HepG2 (cell line): ENCODE measurements around the gene EGFR. TPM values are rescaled to one million over a fixed set of nuclear protein-coding genes. Genes with fewer than 3 reads are reported as not detected.

Experiments used
- ATAC-seq: fragments of 200-7000 bp; cut with Tn5 transposase; 3 replicates; pipeline ENCODE4 v1.9.1; 2020; ENCODE audit warnings: mild to moderate bottlenecking, moderate library complexity
- BruUV-seq: library from RNA; stranded (reverse); fragments of 400-500 nt; replicated peaks from 2 replicates; lab custom pipeline; 2021; lab: Mats Ljungman, UMichigan
- CTCF ChIA-PET: fragments of 300-600 bp; formaldehyde crosslinking; extraction: SDS; loops from one replicate; lab custom pipeline; 2021; ENCODE audit warnings: low total read pairs, inconsistent platforms, low intra/inter-chr PET ratio; lab: Yijun Ruan, JAX
- POLR2A ChIA-PET: fragments of 350-600 bp; sonication (Branson Sonifier 250); formaldehyde crosslinking; loops from one replicate; lab custom pipeline; 2020; ENCODE audit warnings: antibody characterized with exemption, inconsistent platforms; lab: Yijun Ruan, JAX
- DNase-seq: peaks from one replicate; pipeline ENCODE4 v3.0.0-alpha.2; 2015; ENCODE audit warnings: low spot score
- FAIRE-seq: peaks from 3 replicates; lab custom pipeline; 2011; peaks lifted over from hg19 to GRCh38; lab: Jason Lieb, UNC
- H2AFZ ChIP-seq: one replicate; pipeline ENCODE4 v1.6.1; 2011; ENCODE audit warnings: low read length, inconsistent platforms
- H3K27ac ChIP-seq: fragments of 300-600 bp; 3 replicates; pipeline ENCODE4 v1.8.0; 2011; ENCODE audit warnings: mixed run types, mild to moderate bottlenecking, mixed read lengths, low read length, inconsistent platforms; ENCODE audit not compliant: insufficient read depth; ENCODE audit errors: extremely low read length
- H3K27me3 ChIP-seq, 2 experiments: fragments of 200-600 bp in 1 of 2; 2 replicates in 1 of 2; 3 replicates in 1 of 2; pipeline versions ENCODE4 v1.6.0 to v1.8.0; 2011; ENCODE audit warnings: low read length in 2 of 2, mild to moderate bottlenecking in 2 of 2, moderate library complexity in 2 of 2, inconsistent platforms in 1 of 2; ENCODE audit not compliant: insufficient read depth in 2 of 2, control insufficient read depth in 1 of 2
- H3K36me3 ChIP-seq, 2 experiments: fragments of 200-600 bp in 1 of 2; replicated peaks in 1 of 2; 2 replicates in 1 of 2; 3 replicates in 1 of 2; pipeline versions ENCODE4 v1.5.1 to v1.8.0; 2011; ENCODE audit warnings: low read length in 2 of 2, inconsistent platforms in 1 of 2; ENCODE audit not compliant: insufficient read depth in 2 of 2, control insufficient read depth in 1 of 2
- H3K4me1 ChIP-seq: 2 replicates; pipeline ENCODE4 v1.5.1; 2012; ENCODE audit warnings: low read length, inconsistent platforms; ENCODE audit not compliant: insufficient read depth
- H3K4me2 ChIP-seq: 2 replicates; pipeline ENCODE4 v1.6.0; 2011; ENCODE audit warnings: low read depth, low read length, inconsistent platforms
- H3K4me3 ChIP-seq, 3 experiments: fragments of 200-600 bp in 1 of 3; sonication (generic), shearing (Covaris generic) in 1 of 3; replicated peaks in 1 of 3; 2 replicates each; pipeline ENCODE4 v1.5.1; 2011 to 2016; ENCODE audit warnings: low read length in 3 of 3, inconsistent platforms in 2 of 3, low read depth in 2 of 3, mild to moderate bottlenecking in 2 of 3, control low read depth in 1 of 3, mixed read lengths in 1 of 3; ENCODE audit not compliant: insufficient read depth in 1 of 3
- H3K79me2 ChIP-seq: one replicate; pipeline ENCODE4 v1.6.1; 2011; ENCODE audit warnings: low read length, inconsistent platforms; ENCODE audit not compliant: insufficient read depth
- H3K9ac ChIP-seq: 2 replicates; pipeline ENCODE4 v1.6.0; 2011; ENCODE audit warnings: mild to moderate bottlenecking, low read depth, low read length, inconsistent platforms; ENCODE audit not compliant: insufficient read depth
- H3K9me3 ChIP-seq: 2 replicates; pipeline ENCODE4 v1.5.1; 2012; ENCODE audit warnings: mild to moderate bottlenecking, low read length
- H4K20me1 ChIP-seq: 2 replicates; pipeline ENCODE4 v1.6.0; 2011; ENCODE audit warnings: inconsistent platforms, mild to moderate bottlenecking, low read length, moderate library complexity; ENCODE audit not compliant: insufficient read depth
- CREBL2 ChIP-seq: sonication (generic); formaldehyde crosslinking; IDR thresholded peaks from 2 replicates; pipeline ENCODE4 v1.8.1; 2023; ENCODE audit warnings: missing genetic modification reagents, mild to moderate bottlenecking, borderline replicate concordance
- GRHL1 ChIP-seq: sonication (generic); formaldehyde crosslinking; conservative IDR thresholded peaks from 2 replicates; pipeline ENCODE4 v1.8.0; 2022; ENCODE audit warnings: missing genetic modification reagents
- IRF1 ChIP-seq: sonication (generic); formaldehyde crosslinking; IDR thresholded peaks from 2 replicates; pipeline ENCODE4 v1.4.0; 2020; ENCODE audit warnings: low read depth, mild to moderate bottlenecking, missing genetic modification reagents
- IRF2 ChIP-seq: IDR thresholded peaks from 2 replicates; pipeline ENCODE4 v1.6.1; 2018; ENCODE audit warnings: missing genetic modification reagents, missing compliant biosample characterization
- KLF12 ChIP-seq: sonication (generic); formaldehyde crosslinking; IDR thresholded peaks from 2 replicates; pipeline ENCODE4 v1.4.0; 2020; ENCODE audit warnings: missing genetic modification reagents, borderline replicate concordance
- PRDM10 ChIP-seq: sonication (generic); formaldehyde crosslinking; IDR thresholded peaks from 2 replicates; pipeline ENCODE4 v1.4.0; 2020; ENCODE audit warnings: low read depth, missing genetic modification reagents
- ZBTB43 ChIP-seq: sonication (generic); formaldehyde crosslinking; conservative IDR thresholded peaks from 2 replicates; pipeline ENCODE4 v1.4.0; 2020; ENCODE audit warnings: missing genetic modification reagents
- ZNF180 ChIP-seq: sonication (generic); formaldehyde crosslinking; IDR thresholded peaks from 2 replicates; pipeline ENCODE4 v1.4.0; 2020; ENCODE audit warnings: low read depth, missing genetic modification reagents, borderline replicate concordance
- ZNF512 ChIP-seq: sonication (generic); formaldehyde crosslinking; IDR thresholded peaks from 2 replicates; pipeline ENCODE4 v1.4.0; 2020; ENCODE audit warnings: mild to moderate bottlenecking, missing genetic modification reagents
- ZNF557 ChIP-seq: sonication (generic); formaldehyde crosslinking; IDR thresholded peaks from 2 replicates; pipeline ENCODE4 v1.4.0; 2020; ENCODE audit warnings: missing genetic modification reagents
- ZNF570 ChIP-seq: sonication (generic); formaldehyde crosslinking; IDR thresholded peaks from 2 replicates; pipeline ENCODE4 v1.4.0; 2020; ENCODE audit warnings: mild to moderate bottlenecking, missing genetic modification reagents, borderline replicate concordance
- in situ Hi-C: cut with HindIII; loops from 2 replicates; pipeline ENCODE4 v1.10.0; 2017; ENCODE audit warnings: low pct_unique_long_range_greater_than_20kb; ENCODE audit not compliant: extremely low pct_ligation_motif_present
- intact Hi-C: fragments of 100-400 bp; cut with micrococcal nuclease; formaldehyde crosslinking; loops from one replicate; pipeline ENCODE4 v1.10.0; 2022; ENCODE audit not compliant: unreplicated experiment
- polyA plus RNA-seq, 8 experiments: library from polyadenylated mRNA; depleted of rRNA in 3 of 8; stranded (reverse) in 7 of 8; unstranded in 1 of 8; fragments of >200 nt; fragmentation: Illumina TruSeq in 4 of 8; extraction: Trizol in 4 of 8; gene quantifications; 2 replicates each; pipeline versions ENCODE4 v1.2.1 to v1.2.3, GENCODE V29; 2011 to 2016; ENCODE audit warnings: low read depth in 4 of 8, missing spikeins in 1 of 8, mixed read lengths in 1 of 8; ENCODE audit not compliant: insufficient read depth in 1 of 8
- total RNA-seq, 5 experiments: library from RNA; depleted of rRNA; stranded (reverse); fragments of >200 nt; fragmentation: Illumina TruSeq; extraction: Trizol; gene quantifications; 2 replicates each; pipeline ENCODE4 v1.2.3, GENCODE V29; 2016; ENCODE audit warnings: low read depth in 1 of 5

Gene EGFR
- total and polyA plus RNA-seq, 2 of the 13 experiments (the other 11 are each of a cell fraction or from before 2014, with no cell fraction given) = 7.0 to 10.0 TPM

GRCh38 chr7:55082228-55082603 lies 63.4 kb downstream of the EGFR start:
- TF ChIP-seq ZNF512 (CRISPR knock-in tag) = no peak
- no peak for TF ChIP-seq ZNF180 (CRISPR knock-in tag)
- no peak for TF ChIP-seq IRF1 (CRISPR knock-in tag)
- TF ChIP-seq KLF12 (CRISPR knock-in tag) = no peak
- no peak for TF ChIP-seq ZNF570 (CRISPR knock-in tag)
- no peak for TF ChIP-seq ZNF557 (CRISPR knock-in tag)
- TF ChIP-seq IRF2 = no peak
- TF ChIP-seq ZBTB43 (CRISPR knock-in tag) = no peak
- TF ChIP-seq PRDM10 = no peak
- no peak for TF ChIP-seq CREBL2 (CRISPR knock-in tag)
- no peak for TF ChIP-seq GRHL1 (CRISPR knock-in tag)
- BruUV-seq = no TSS peak
- CTCF ChIA-PET = no interaction called here
- H3K27ac ChIP-seq = no peak overlapping the region
- no peak for FAIRE-seq
- H3K4me2 ChIP-seq = no peak overlapping the region
- H3K4me3 ChIP-seq = no peak overlapping the region
- no peaks in the 10 kb centered on the region for H4K20me1 ChIP-seq
- POLR2A ChIA-PET = interaction anchor here (1.3 to 5.6 kb wide), 2 partner anchors 9 to 96 kb away, joined by 4 to 46 read pairs; no protein-coding TSS in a partner anchor
- intact Hi-C loops = no loop called here
- no peak overlapping the region for H2AFZ ChIP-seq
- no peak for DNase-seq
- ATAC-seq = no peak
- peaks cover 80% of the 10 kb centered on the region for H3K4me1 ChIP-seq
- no peaks in the 10 kb centered on the region for H3K27me3 ChIP-seq
- no peaks in the 10 kb centered on the region for H3K9me3 ChIP-seq
- H3K9ac ChIP-seq = no peak overlapping the region
- H3K36me3 ChIP-seq = no peaks in the 10 kb centered on the region
- H3K79me2 ChIP-seq = no peaks in the 10 kb centered on the region
- in situ Hi-C loops = no loop called here
